Lower leg skin (tissue), 4 donors: ENCODE measurements around the gene ZPBP2. TPM values are rescaled to one million over a fixed set of nuclear protein-coding genes. Genes with fewer than 3 reads are reported as not detected.

ENCODE experiments used
- DNase-seq, 2 donors: peaks; one replicate each; pipeline ENCODE4 v3.0.0-alpha.2; 2019; ENCODE audit warnings: low spot score in 2 of 2
- H3K4me3 ChIP-seq: fragments of 200-600 bp; sonication (generic); 2 replicates; pipeline ENCODE4 v1.5.1; 2017; ENCODE audit warnings: mild to moderate bottlenecking, low read depth; ENCODE audit not compliant: poor library complexity, severe bottlenecking
- CTCF ChIP-seq, 3 donors: fragments of 450-650 bp; IDR thresholded peaks; one replicate each; pipeline ENCODE4 v1.5.1; 2016; ENCODE audit warnings: antibody characterized with exemption in 3 of 3, mild to moderate bottlenecking in 3 of 3, moderate library complexity in 2 of 3
- POLR2A ChIP-seq, 2 donors: fragments of 450-650 bp; IDR thresholded peaks; one replicate each; pipeline ENCODE4 v1.6.1; 2016 to 2017; ENCODE audit warnings: antibody characterized with exemption in 2 of 2, mild to moderate bottlenecking in 1 of 2, moderate library complexity in 1 of 2
- WGBS, 2 donors: methylation state at CpG; one replicate each; pipeline ENCODE4 v1.1.5; 2018; 5-methylcytosine and 5-hydroxymethylcytosine counted together
- intact Hi-C: fragments of 100-400 bp; cut with DNase I; formaldehyde crosslinking; loops from one replicate; pipeline ENCODE4 v1.15.0; 2023; ENCODE audit warnings: low total_unique reads
- total RNA-seq, 4 donors: library from RNA; depleted of rRNA; stranded (reverse); fragments of >200 nt; gene quantifications; one replicate each; pipeline ENCODE4 v1.1.0, GENCODE V29; 2016

Gene ZPBP2
- total RNA-seq, 4 donors from 2014 or later: not detected

DNA sequence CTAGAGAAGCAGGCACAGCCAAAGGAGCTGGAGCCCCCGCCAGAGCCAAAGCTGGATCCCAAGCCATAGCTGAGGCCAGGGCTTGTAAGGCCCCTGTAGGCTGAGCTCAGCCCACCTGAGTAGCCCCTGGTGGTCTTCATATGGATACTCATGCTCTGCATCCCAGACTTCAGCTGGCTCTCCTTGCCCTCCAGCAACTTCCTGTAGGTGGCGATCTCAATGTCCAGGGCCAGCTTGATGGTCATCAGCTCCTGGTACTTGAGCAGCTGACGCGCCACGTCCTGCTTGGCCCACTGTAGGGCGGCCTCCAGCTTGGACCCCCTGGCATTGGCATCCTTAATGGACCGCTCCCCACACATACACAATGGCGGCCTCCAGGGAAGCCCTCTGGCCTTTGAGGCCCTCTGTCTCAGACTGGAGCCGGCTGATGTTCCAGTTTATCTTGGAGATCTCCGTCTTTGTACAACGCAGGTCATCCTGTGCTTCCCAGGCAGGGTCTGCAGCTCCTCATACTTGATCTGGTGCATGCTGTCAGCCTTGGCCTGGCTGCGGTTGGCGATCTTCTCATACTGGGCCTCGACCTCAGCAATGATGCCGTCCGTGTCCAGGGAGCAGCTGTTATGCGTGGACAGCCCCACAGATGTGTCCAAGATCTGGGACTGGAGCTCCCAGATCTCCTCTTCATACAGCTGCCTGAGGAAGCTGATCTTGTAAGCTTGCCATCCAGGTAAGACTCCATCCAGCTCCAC lies 32.8 kb upstream of the ZPBP2 start:
- no peak for DNase-seq
- TF ChIP-seq CTCF (IDR thresholded peaks at IDR 0.05): no peak
- TF ChIP-seq POLR2A (IDR thresholded peaks at IDR 0.05): no peak
- H3K4me3 ChIP-seq: no peak overlapping the region
- WGBS, 2 donors: 91 to 96% methylated on average over 15 to 17 of the region's 17 CpGs
- intact Hi-C loops: no loop called here

- TF ChIP-seq POLR2A (IDR thresholded peaks at IDR 0.05) (no peak), CTCF (IDR thresholded peaks at IDR 0.05) (no peak)
- intact Hi-C loops: no loop called here
- WGBS, 2 donors: 83 to 85% methylated on average over 6 of the region's 6 CpGs
- no peak for DNase-seq
- no peak overlapping the region for H3K4me3 ChIP-seq
Observed at GRCh38 chr17:39836117-39836516, 31.9 kb upstream of the ZPBP2 start.

- intact Hi-C loops: no loop called here
- TF ChIP-seq CTCF (IDR thresholded peaks at IDR 0.05) (no peak), POLR2A (IDR thresholded peaks at IDR 0.05) (no peak)
- no peak for DNase-seq
- H3K4me3 ChIP-seq: no peak overlapping the region
- WGBS, 2 donors: 72 to 82% methylated on average over 1 of the region's 1 CpG
Observed at GRCh38 chr17:39838057-39838456, 29.9 kb upstream of the ZPBP2 start.

DNA sequence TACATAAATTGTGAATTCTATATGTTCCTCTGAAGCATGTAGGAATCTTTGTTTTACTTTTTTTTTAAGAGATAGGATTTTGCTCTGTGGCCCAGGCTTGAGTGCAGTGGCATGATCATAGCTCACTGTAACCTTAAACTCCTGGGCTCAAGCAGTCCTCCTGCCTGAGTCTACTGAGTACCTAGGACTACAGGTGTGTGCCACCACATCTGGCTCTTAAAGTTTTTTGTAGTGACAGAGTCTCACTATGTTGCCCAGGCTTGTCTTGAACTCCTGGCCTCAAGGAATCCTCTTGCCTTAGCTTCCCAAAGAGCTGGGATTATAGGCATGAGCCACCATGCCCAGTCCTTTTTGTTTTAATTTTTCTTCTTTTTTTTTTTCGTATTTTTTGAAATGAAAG lies 29.2 kb upstream of the ZPBP2 start:
- intact Hi-C loops: no loop called here
- 72 to 81% methylated on average over 1 of the region's 1 CpG for WGBS, 2 donors
- H3K4me3 ChIP-seq: no peak overlapping the region
- TF ChIP-seq CTCF (IDR thresholded peaks at IDR 0.05) (no peak), POLR2A (IDR thresholded peaks at IDR 0.05) (no peak)
- DNase-seq: no peak

- intact Hi-C loops: no loop called here
- DNase-seq: no peak
- WGBS, 2 donors: 58 to 73% methylated on average over 2 of the region's 2 CpGs
Observed at GRCh38 chr17:39841134-39841683, 26.8 kb upstream of the ZPBP2 start.

More at GRCh38 chr17:39841134-39841683, 26.8 kb upstream of the ZPBP2 start:
- TF ChIP-seq CTCF (IDR thresholded peaks at IDR 0.05) (no peak), POLR2A (IDR thresholded peaks at IDR 0.05) (no peak)
- H3K4me3 ChIP-seq: no peak overlapping the region
